IMR-90 (cell line): ENCODE results near the gene COL20A1. TPM values are rescaled to one million over a fixed set of nuclear protein-coding genes. Genes with fewer than 3 reads are reported as not detected.

Experiments used
- ATAC-seq: fragments of 200-7000 bp; cut with Tn5 transposase; 2 replicates; pipeline ENCODE4 v1.9.1; 2020; ENCODE audit warnings: low read depth, mild to moderate bottlenecking, moderate library complexity
- BruUV-seq: library from RNA; stranded (reverse); fragments of 400-500 nt; replicated peaks from 2 replicates; lab custom pipeline; 2021; lab: Mats Ljungman, UMichigan
- CTCF ChIA-PET: fragments of 300-600 bp; formaldehyde crosslinking; extraction: SDS; loops from one replicate; lab custom pipeline; 2021; ENCODE audit warnings: antibody characterized with exemption; lab: Yijun Ruan, JAX
- POLR2A ChIA-PET: fragments of 300-600 bp; sonication (Branson Sonifier 250); formaldehyde crosslinking; loops from one replicate; lab custom pipeline; 2022; ENCODE audit warnings: antibody characterized with exemption; ENCODE audit not compliant: unreplicated experiment; lab: Charles Lee
- DNase-seq: peaks from one replicate; pipeline ENCODE4 v3.0.0; 2013
- H2AFZ ChIP-seq: replicated peaks from 2 replicates; pipeline ENCODE3; 2013; ENCODE audit warnings: low read length, mild to moderate bottlenecking; ENCODE audit not compliant: poor library complexity
- H2AK5ac ChIP-seq: 2 replicates; pipeline ENCODE4 v1.6.1; 2013; ENCODE audit warnings: low read depth, low read length, inconsistent platforms
- H2AK9ac ChIP-seq: replicated peaks from 2 replicates; pipeline ENCODE3; 2013; ENCODE audit warnings: mild to moderate bottlenecking, low read depth, low read length, moderate library complexity; ENCODE audit not compliant: poor library complexity
- H2BK120ac ChIP-seq: 2 replicates; pipeline ENCODE4 v1.6.1; 2013; ENCODE audit warnings: low read depth, low read length, inconsistent platforms
- H2BK15ac ChIP-seq: 3 replicates; pipeline ENCODE4 v1.6.1; 2013; ENCODE audit warnings: low read depth, low read length, inconsistent platforms
- H2BK20ac ChIP-seq: 2 replicates; pipeline ENCODE4 v1.6.1; 2013; ENCODE audit warnings: low read depth, mild to moderate bottlenecking, inconsistent platforms, low read length, moderate library complexity
- H2BK5ac ChIP-seq: 2 replicates; pipeline ENCODE4 v1.6.1; 2013; ENCODE audit warnings: mild to moderate bottlenecking, low read depth, low read length, inconsistent platforms; ENCODE audit not compliant: poor library complexity, severe bottlenecking
- H3K14ac ChIP-seq: replicated peaks from 2 replicates; pipeline ENCODE4 v1.6.1; 2013; ENCODE audit warnings: low read depth, low read length, inconsistent platforms
- H3K18ac ChIP-seq: 2 replicates; pipeline ENCODE4 v1.6.1; 2013; ENCODE audit warnings: low read depth, low read length, control low read depth
- H3K23ac ChIP-seq: 2 replicates; pipeline ENCODE4 v1.6.1; 2013; ENCODE audit warnings: low read depth, low read length, inconsistent platforms
- H3K27ac ChIP-seq: 2 replicates; pipeline ENCODE4 v1.5.1; 2013; ENCODE audit warnings: mild to moderate bottlenecking, control low read depth, low read length; ENCODE audit not compliant: insufficient read depth
- H3K27me3 ChIP-seq: 2 replicates; pipeline ENCODE4 v1.6.1; 2013; ENCODE audit warnings: low read length; ENCODE audit not compliant: control insufficient read depth, insufficient read depth
- H3K36me3 ChIP-seq: 2 replicates; pipeline ENCODE4 v1.6.1; 2013; ENCODE audit warnings: low read length, mixed read lengths; ENCODE audit not compliant: control insufficient read depth, insufficient read depth
- H3K4ac ChIP-seq: 2 replicates; pipeline ENCODE4 v1.6.1; 2013; ENCODE audit warnings: low read depth, low read length, inconsistent platforms
- H3K4me1 ChIP-seq: 2 replicates; pipeline ENCODE4 v1.6.1; 2013; ENCODE audit warnings: low read length, mixed read lengths; ENCODE audit not compliant: control insufficient read depth, insufficient read depth
- H3K4me2 ChIP-seq: 2 replicates; pipeline ENCODE4 v1.6.1; 2013; ENCODE audit warnings: low read depth, mild to moderate bottlenecking, control low read depth, low read length, moderate library complexity
- H3K4me3 ChIP-seq: 2 replicates; pipeline ENCODE4 v1.5.1; 2013; ENCODE audit warnings: low read depth, mild to moderate bottlenecking, control low read depth, low read length, moderate library complexity; ENCODE audit not compliant: insufficient read depth
- H3K56ac ChIP-seq: 2 replicates; pipeline ENCODE4 v1.6.1; 2013; ENCODE audit warnings: low read length, inconsistent platforms; ENCODE audit not compliant: insufficient read depth; ENCODE audit errors: extremely low read depth
- H3K79me1 ChIP-seq, 2 experiments: 2 replicates each; pipeline ENCODE4 v1.6.1; 2013; ENCODE audit warnings: low read length in 2 of 2, inconsistent platforms in 1 of 2, low read depth in 1 of 2
- H3K9ac ChIP-seq: 2 replicates; pipeline ENCODE4 v1.6.1; 2013; ENCODE audit warnings: low read depth, low read length, control low read depth
- H3K9me1 ChIP-seq: 2 replicates; pipeline ENCODE4 v1.6.1; 2013; ENCODE audit warnings: low read length, inconsistent platforms; ENCODE audit not compliant: insufficient read depth
- H3K9me3 ChIP-seq: 2 replicates; pipeline ENCODE4 v1.6.1; 2013; ENCODE audit warnings: low read length; ENCODE audit not compliant: control insufficient read depth, insufficient read depth
- H4K20me1 ChIP-seq: 2 replicates; pipeline ENCODE4 v1.6.1; 2013; ENCODE audit warnings: low read length, inconsistent platforms; ENCODE audit not compliant: insufficient read depth
- H4K5ac ChIP-seq: 2 replicates; pipeline ENCODE4 v1.6.1; 2013; ENCODE audit warnings: mild to moderate bottlenecking, low read depth, low read length, control low read depth
- H4K8ac ChIP-seq, 2 experiments: 2 replicates each; pipeline ENCODE4 v1.6.1; 2013; ENCODE audit warnings: low read depth in 2 of 2, low read length in 2 of 2, control low read depth in 1 of 2, inconsistent platforms in 1 of 2
- H4K91ac ChIP-seq: 2 replicates; pipeline ENCODE4 v1.6.1; 2013; ENCODE audit warnings: low read depth, low read length, inconsistent platforms; ENCODE audit not compliant: insufficient read depth
- BHLHE40 ChIP-seq: fragments of 150-350 bp; IDR thresholded peaks from 2 replicates; pipeline ENCODE4 v1.6.1; 2016; ENCODE audit warnings: mild to moderate bottlenecking, low read depth, low read length
- FOS ChIP-seq: fragments of 150-350 bp; IDR thresholded peaks from 2 replicates; pipeline ENCODE4 v1.6.1; 2016; ENCODE audit warnings: low read depth, low read length
- POLR2A ChIP-seq: IDR thresholded peaks from 2 replicates; pipeline ENCODE4 v1.6.1; 2012; ENCODE audit warnings: mild to moderate bottlenecking, low read depth, low read length
- RCOR1 ChIP-seq: IDR thresholded peaks from 2 replicates; pipeline ENCODE4 v1.6.1; 2012; ENCODE audit warnings: mild to moderate bottlenecking, low read length, improper control_type of control experiment; ENCODE audit not compliant: insufficient replicate concordance
- RFX5 ChIP-seq: IDR thresholded peaks from 2 replicates; pipeline ENCODE4 v1.8.0; 2012; ENCODE audit warnings: low read depth, mild to moderate bottlenecking, low read length, moderate library complexity
- WGBS, 2 experiments: methylation state at CpG; one replicate each; pipeline versions ENCODE4 v1.1.5 to v1.1.7; 2013; ENCODE audit warnings: missing lambda C conversion rate in 2 of 2; ENCODE audit not compliant: insufficient read length in 1 of 2; ENCODE audit errors: extremely low coverage in 2 of 2; 5-methylcytosine and 5-hydroxymethylcytosine counted together
- dilution Hi-C: fragments of 300-500 bp; cut with HindIII; formaldehyde crosslinking; loops from one replicate; pipeline ENCODE4 v1.14.3; 2018; ENCODE audit warnings: low sequenced_read_pairs; ENCODE audit not compliant: unreplicated experiment
- in situ Hi-C: fragments of 300-500 bp; cut with MboI; formaldehyde crosslinking; loops from 3 replicates; pipeline ENCODE4 v1.14.3; 2019; ENCODE audit warnings: low sequenced_read_pairs, inconsistent platforms, mixed read lengths
- intact Hi-C: fragments of 100-400 bp; cut with micrococcal nuclease; formaldehyde crosslinking; loops from 2 replicates; pipeline ENCODE4 v1.10.0; 2022
- polyA plus RNA-seq, 3 experiments: library from polyadenylated mRNA; depleted of rRNA; stranded (reverse); fragments of >200 nt; gene quantifications; 2 replicates each; pipeline ENCODE4 v1.2.3, GENCODE V29; 2012; ENCODE audit warnings: low replicate concordance in 1 of 3
- total RNA-seq: library from RNA; depleted of rRNA; stranded (reverse); fragments of >200 nt; gene quantifications from 2 replicates; pipeline ENCODE4 v1.2.3, GENCODE V29; 2012
- TF ChIP-seq, protein P1 (sequence below): fragments of 150-350 bp; IDR thresholded peaks from 2 replicates; pipeline ENCODE4 v1.6.1; 2017; ENCODE audit warnings: mild to moderate bottlenecking, antibody characterized with exemption, low read length, low read depth

COL20A1 gene
- total and polyA plus RNA-seq, 2 of the 4 experiments (the other 2 are of a cell fraction), result not detected

DNA sequence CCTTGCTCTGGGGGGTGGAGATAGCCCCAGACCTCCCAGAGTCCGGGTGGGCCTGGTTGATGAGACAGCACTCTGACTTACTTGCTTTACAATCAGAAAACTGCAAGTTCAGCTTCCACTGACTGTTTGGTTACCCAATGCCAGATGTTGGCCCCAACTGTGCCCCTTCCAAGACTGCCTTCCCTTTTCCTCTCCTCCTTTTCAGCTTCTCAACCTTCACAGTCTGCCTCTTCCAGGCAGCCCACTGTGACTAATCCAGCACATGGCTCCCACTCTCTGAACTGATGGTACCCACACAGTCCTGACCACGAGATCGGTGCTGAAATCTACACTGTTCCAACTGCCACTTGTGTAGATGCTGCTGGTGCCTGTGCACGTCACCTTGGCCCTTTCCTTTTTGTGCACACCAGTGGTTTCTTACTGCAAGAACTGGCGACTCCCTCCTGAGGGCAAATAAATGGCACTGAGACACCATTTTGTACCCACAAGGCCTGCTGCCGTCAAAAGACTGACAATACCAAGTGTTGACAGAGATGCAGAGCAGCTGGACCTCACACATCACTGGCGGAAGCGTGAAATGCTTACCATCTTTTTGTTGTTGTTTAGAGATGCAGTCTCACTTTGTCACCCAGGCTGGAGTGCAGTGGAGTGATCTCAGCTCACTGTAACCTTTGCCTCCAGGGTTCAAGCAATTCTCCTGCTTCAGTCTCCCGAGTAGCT is 22.2 kb upstream of the COL20A1 start:
- dilution Hi-C loops, result no loop called here
- Histone ChIP-seq H2AK9ac (no peak overlapping the region), H2BK20ac (no peak overlapping the region), H2BK15ac (no peak overlapping the region; the same call in 2 of the 3 replicates), H2BK120ac (no peak overlapping the region), H3K9me3 (no peaks in the 10 kb centered on the region), H3K18ac (no peak overlapping the region), H3K27ac (no peak overlapping the region), H2BK5ac (no peak overlapping the region), H3K4ac (no peak overlapping the region), H2AFZ (no peak overlapping the region), H3K27me3 (peaks cover 12% of the 10 kb centered on the region), H4K91ac (no peak overlapping the region), H3K9me1 (peaks cover 8% of the 10 kb centered on the region; the same call in 1 of the 2 replicates), H4K20me1 (peaks cover 27% of the 10 kb centered on the region), H3K4me1 (peaks cover 12% of the 10 kb centered on the region), H3K14ac (no peak overlapping the region), H3K4me2 (no peak overlapping the region), H3K23ac (no peak overlapping the region), H4K8ac (no peak overlapping the region), H3K79me1 (peaks cover 0 to 32% of the 10 kb centered on the region in 2 experiments; a peak in 3 of 4 replicates), H3K9ac (no peak overlapping the region), H2AK5ac (no peak overlapping the region), H3K56ac (no peak overlapping the region), H4K5ac (no peak overlapping the region), H3K36me3 (peaks cover 7% of the 10 kb centered on the region), H3K4me3 (no peak overlapping the region)
- WGBS, 2 experiments, result 71% methylated on average over 4 of the region's 9 CpGs; no CpG with 5 or more reads in 1 of the 2 experiments
- POLR2A ChIA-PET, result no interaction called here
- no peak for DNase-seq
- ATAC-seq, result no peak
- BruUV-seq, result no TSS peak
- in situ Hi-C loops, result loop anchor here (5.0 kb wide), 1 partner anchor 38 kb away; no protein-coding TSS in a partner anchor
- CTCF ChIA-PET, result no interaction called here
- TF ChIP-seq, protein P1, sequence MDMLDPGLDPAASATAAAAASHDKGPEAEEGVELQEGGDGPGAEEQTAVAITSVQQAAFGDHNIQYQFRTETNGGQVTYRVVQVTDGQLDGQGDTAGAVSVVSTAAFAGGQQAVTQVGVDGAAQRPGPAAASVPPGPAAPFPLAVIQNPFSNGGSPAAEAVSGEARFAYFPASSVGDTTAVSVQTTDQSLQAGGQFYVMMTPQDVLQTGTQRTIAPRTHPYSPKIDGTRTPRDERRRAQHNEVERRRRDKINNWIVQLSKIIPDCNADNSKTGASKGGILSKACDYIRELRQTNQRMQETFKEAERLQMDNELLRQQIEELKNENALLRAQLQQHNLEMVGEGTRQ, result no peak
- TF ChIP-seq RCOR1 (no peak), RFX5 (no peak), BHLHE40 (no peak), POLR2A (no peak), FOS (no peak)
- intact Hi-C loops, result loop anchor here (5.0 kb wide), 2 partner anchors 38 to 53 kb away; partner anchors contain the start of gene YTHDF1
